HUES6 (cell line): ENCODE measurements around the gene VRTN.

Experiments used
- H3K27ac ChIP-seq: 2 replicates; pipeline ENCODE4 v1.7.0; 2013; ENCODE audit warnings: low read depth, mild to moderate bottlenecking, low read length, inconsistent platforms
- H3K27me3 ChIP-seq: 2 replicates; pipeline ENCODE4 v1.6.1; 2013; ENCODE audit warnings: low read length; ENCODE audit not compliant: control insufficient read depth, insufficient read depth
- H3K36me3 ChIP-seq: 2 replicates; pipeline ENCODE4 v1.6.1; 2013; ENCODE audit warnings: low read length; ENCODE audit not compliant: control insufficient read depth, insufficient read depth
- H3K4me1 ChIP-seq: 2 replicates; pipeline ENCODE4 v1.6.1; 2013; ENCODE audit warnings: low read length; ENCODE audit not compliant: control insufficient read depth, insufficient read depth
- H3K4me3 ChIP-seq: 2 replicates; pipeline ENCODE4 v1.5.1; 2013; ENCODE audit warnings: low read depth, low read length
- H3K9ac ChIP-seq: one replicate; pipeline ENCODE4 v1.6.1; 2013; ENCODE audit warnings: mild to moderate bottlenecking, low read length
- H3K9me3 ChIP-seq: 2 replicates; pipeline ENCODE4 v1.6.1; 2013; ENCODE audit warnings: low read depth, low read length; ENCODE audit not compliant: control insufficient read depth, insufficient read depth

VRTN gene

DNA sequence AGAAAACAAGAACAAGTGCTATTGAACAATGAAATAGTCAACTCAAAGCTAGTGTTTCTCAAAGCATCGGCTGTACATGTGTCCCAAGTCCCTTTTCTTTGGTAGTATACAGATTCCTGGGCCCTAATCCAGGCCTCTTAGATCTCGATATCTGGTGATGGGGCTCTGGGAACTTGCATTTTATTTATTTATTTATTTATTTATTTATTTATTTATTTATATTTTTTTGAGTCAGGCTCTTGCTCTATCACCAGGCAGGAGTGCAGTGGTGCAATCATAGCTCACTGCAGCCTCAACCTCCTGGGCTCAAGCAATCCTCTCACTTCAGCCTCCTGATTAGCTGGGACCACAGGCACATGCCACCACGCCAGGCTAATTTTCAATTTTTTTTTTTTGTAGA, 60.6 kb downstream of the VRTN start:
- Histone ChIP-seq H3K9me3 (no peaks in the 10 kb centered on the region), H3K36me3 (no peaks in the 10 kb centered on the region), H3K27me3 (no peaks in the 10 kb centered on the region), H3K4me1 (peaks cover 3% of the 10 kb centered on the region), H3K27ac (no peak overlapping the region), H3K4me3 (no peak overlapping the region), H3K9ac (no peak overlapping the region)

DNA sequence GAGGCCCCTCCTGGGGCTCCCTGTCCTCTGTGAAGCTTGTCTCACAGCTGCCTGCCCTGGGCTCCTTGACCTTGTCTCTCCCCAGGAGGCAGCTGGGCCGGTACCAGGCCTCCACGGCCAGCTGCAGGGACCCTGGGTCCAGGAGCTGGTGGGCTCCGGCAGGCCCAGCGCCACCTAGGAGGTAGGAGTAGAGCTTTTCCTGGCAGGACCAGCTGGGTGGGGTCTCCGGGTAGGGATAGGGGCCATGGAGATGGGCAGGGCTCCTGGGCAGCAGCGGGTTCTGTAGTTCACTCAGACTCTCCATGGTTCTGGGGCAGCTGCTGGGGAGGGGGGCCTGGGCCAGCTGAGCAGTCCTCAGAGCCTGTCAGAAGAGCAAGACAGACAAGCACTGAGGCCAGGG, 61.2 kb downstream of the VRTN start:
- Histone ChIP-seq H3K27ac (no peak overlapping the region), H3K36me3 (no peaks in the 10 kb centered on the region), H3K9ac (no peak overlapping the region), H3K4me3 (no peak overlapping the region), H3K27me3 (no peaks in the 10 kb centered on the region), H3K9me3 (no peaks in the 10 kb centered on the region), H3K4me1 (peaks cover 9% of the 10 kb centered on the region)
